Astrocyte (in vitro differentiated cells and primary cell): ENCODE results near the gene MIF.
"Not testable (repeated sequence)": the region's sequence is repeated elsewhere in the genome, so short reads cannot be mapped to it uniquely, and the experiment has no call there.

ENCODE experiments used
- CTCF ChIP-seq: IDR thresholded peaks from 2 replicates; pipeline ENCODE4 v1.5.1; 2011; ENCODE audit warnings: low read depth, mild to moderate bottlenecking, inconsistent platforms, low read length, moderate library complexity; ENCODE audit not compliant: insufficient read depth
- EZH2 ChIP-seq: IDR thresholded peaks from 2 replicates; pipeline ENCODE4 v1.6.1; 2012; ENCODE audit warnings: mild to moderate bottlenecking, low read length, inconsistent platforms; ENCODE audit not compliant: insufficient read depth

GRCh38 chr22:23920267-23920611 is 26.1 kb downstream of the MIF start:
- not testable (repeated sequence) for TF ChIP-seq CTCF, EZH2
